Fibroblast of lung (primary cell): ENCODE results near the gene FLT3LG. TPM values are rescaled to one million over a fixed set of nuclear protein-coding genes. Genes with fewer than 3 reads are reported as not detected.
A peak's percentile ranks its signal among the peaks of the same experiment; 100 is the strongest.

ENCODE experiments used
- DNase-seq, 2 donors: peaks; one replicate each; pipeline versions ENCODE4 v3.0.0 to v3.0.0-alpha.2; 2010; ENCODE audit warnings: low read depth in 2 of 2
- H2AFZ ChIP-seq: 2 replicates; pipeline ENCODE4 v1.5.1; 2012; ENCODE audit warnings: low read length, control low read depth, inconsistent platforms
- H3K27ac ChIP-seq: 2 replicates; pipeline ENCODE4 v1.5.1; 2011; ENCODE audit warnings: low read length, control low read depth; ENCODE audit not compliant: insufficient read depth
- H3K27me3 ChIP-seq: 2 replicates; pipeline ENCODE4 v1.5.1; 2011; ENCODE audit warnings: mild to moderate bottlenecking, low read length; ENCODE audit not compliant: control insufficient read depth, insufficient read depth
- H3K36me3 ChIP-seq: 2 replicates; pipeline ENCODE4 v1.5.1; 2011; ENCODE audit warnings: low read length; ENCODE audit not compliant: control insufficient read depth, insufficient read depth
- H3K4me1 ChIP-seq: 2 replicates; pipeline ENCODE4 v1.5.1; 2011; ENCODE audit warnings: low read length; ENCODE audit not compliant: control insufficient read depth, insufficient read depth; ENCODE audit errors: extremely low read depth
- H3K4me2 ChIP-seq: 2 replicates; pipeline ENCODE4 v1.5.1; 2011; ENCODE audit warnings: low read length, control low read depth; ENCODE audit not compliant: insufficient read depth; ENCODE audit errors: extremely low read depth
- H3K4me3 ChIP-seq, 4 experiments: fragments of 200-600 bp in 1 of 4; sonication (generic) in 1 of 4; replicated peaks in 1 of 4; 2 replicates each; pipeline ENCODE4 v1.5.1; 2011 to 2016; ENCODE audit warnings: low read length in 4 of 4, low read depth in 3 of 4, mild to moderate bottlenecking in 3 of 4, control low read depth in 2 of 4, inconsistent platforms in 1 of 4, mixed read lengths in 1 of 4; ENCODE audit not compliant: insufficient read depth in 1 of 4; ENCODE audit errors: control extremely low read depth in 1 of 4
- H3K79me2 ChIP-seq: 2 replicates; pipeline ENCODE4 v1.5.1; 2012; ENCODE audit warnings: mild to moderate bottlenecking, low read length, inconsistent platforms; ENCODE audit not compliant: control insufficient read depth, insufficient read depth
- H3K9ac ChIP-seq: 2 replicates; pipeline ENCODE4 v1.5.1; 2011; ENCODE audit warnings: mild to moderate bottlenecking, low read length, control low read depth; ENCODE audit not compliant: insufficient read depth
- H3K9me3 ChIP-seq: 2 replicates; pipeline ENCODE4 v1.5.1; 2012; ENCODE audit warnings: low read depth, low read length; ENCODE audit not compliant: control insufficient read depth, insufficient read depth
- H4K20me1 ChIP-seq: 2 replicates; pipeline ENCODE4 v1.5.1; 2011; ENCODE audit warnings: low read length; ENCODE audit not compliant: control insufficient read depth, insufficient read depth; ENCODE audit errors: extremely low read depth
- CTCF ChIP-seq, 2 donors: IDR thresholded peaks in 1 of 2; conservative IDR thresholded peaks in 1 of 2; 1 replicate in 1 of 2; 2 replicates in 1 of 2; pipeline ENCODE4 v1.5.1; 2011 to 2012; ENCODE audit warnings: low read length in 2 of 2, control low read depth in 1 of 2, inconsistent platforms in 1 of 2, low read depth in 1 of 2, mild to moderate bottlenecking in 1 of 2
- EZH2 ChIP-seq: IDR thresholded peaks from 2 replicates; pipeline ENCODE4 v1.5.1; 2012; ENCODE audit warnings: low read length, control low read depth, mild to moderate bottlenecking; ENCODE audit errors: missing control alignments
- polyA plus RNA-seq, 2 donors: library from polyadenylated mRNA; depleted of rRNA in 1 of 2; stranded (reverse) in 1 of 2; unstranded in 1 of 2; fragments of >200 nt; gene quantifications; 2 replicates each; pipeline ENCODE4 v1.2.1, GENCODE V29; 2011 to 2012; ENCODE audit warnings: missing spikeins in 1 of 2
- total RNA-seq: library from RNA; depleted of rRNA; stranded (reverse); fragments of >200 nt; gene quantifications from 2 replicates; pipeline ENCODE4 v1.2.1, GENCODE V29; 2014

FLT3LG gene
- total and polyA plus RNA-seq, 2 donors (not counting 1 experiment from before 2014, with no cell fraction given), result 4.4 to 4.5 TPM

- no peak overlapping the region for H3K9ac ChIP-seq
- no peak for TF ChIP-seq EZH2
- TF ChIP-seq CTCF (conservative IDR thresholded peaks at IDR 0.05 in 1 of 2, IDR thresholded peaks at IDR 0.05 in 1 of 2; ENCODE audit: low read depth in 1 of 2, low read length in 2 of 2), result no peak
- no peaks in the 10 kb centered on the region for H3K36me3 ChIP-seq
- no peaks in the 10 kb centered on the region for H4K20me1 ChIP-seq
- no peak overlapping the region for H3K4me2 ChIP-seq
- H3K79me2 ChIP-seq, result no peaks in the 10 kb centered on the region
- DNase-seq, result no peak
- H3K4me1 ChIP-seq, result no peaks in the 10 kb centered on the region
- H3K27me3 ChIP-seq, result peaks cover 82% of the 10 kb centered on the region
- no peak overlapping the region for H3K27ac ChIP-seq
- no peaks in the 10 kb centered on the region for H3K9me3 ChIP-seq
- no peak overlapping the region for H2AFZ ChIP-seq
- no peak overlapping the region for H3K4me3 ChIP-seq
These were observed 38.3 kb upstream of the FLT3LG start for GRCh38 chr19:49435670-49436069.

- H4K20me1 ChIP-seq, result no peaks in the 10 kb centered on the region
- TF ChIP-seq EZH2 (peak; percentile 92), CTCF (conservative IDR thresholded peaks at IDR 0.05 in 1 of 2, IDR thresholded peaks at IDR 0.05 in 1 of 2; ENCODE audit: low read depth in 1 of 2, low read length in 2 of 2) (no peak)
- H3K4me1 ChIP-seq, result no peaks in the 10 kb centered on the region
- no peak overlapping the region for H3K4me3 ChIP-seq
- H2AFZ ChIP-seq, result no peak overlapping the region
- H3K36me3 ChIP-seq, result no peaks in the 10 kb centered on the region
- H3K9me3 ChIP-seq, result no peaks in the 10 kb centered on the region
- no peaks in the 10 kb centered on the region for H3K79me2 ChIP-seq
- no peak for DNase-seq
- no peak overlapping the region for H3K4me2 ChIP-seq
- no peak overlapping the region for H3K27ac ChIP-seq
- H3K27me3 ChIP-seq, result peaks cover 82% of the 10 kb centered on the region
- H3K9ac ChIP-seq, result no peak overlapping the region
These were observed 37.5 kb upstream of the FLT3LG start for GRCh38 chr19:49436381-49437017.

GRCh38 chr19:49437231-49437630 lies 36.8 kb upstream of the FLT3LG start:
- Histone ChIP-seq H2AFZ (no peak overlapping the region), H3K4me3 (no peak overlapping the region), H3K79me2 (no peaks in the 10 kb centered on the region), H3K27me3 (peaks cover 82% of the 10 kb centered on the region), H4K20me1 (no peaks in the 10 kb centered on the region), H3K4me2 (no peak overlapping the region), H3K36me3 (no peaks in the 10 kb centered on the region), H3K9ac (no peak overlapping the region), H3K4me1 (no peaks in the 10 kb centered on the region), H3K9me3 (no peaks in the 10 kb centered on the region), H3K27ac (no peak overlapping the region)
- TF ChIP-seq CTCF (conservative IDR thresholded peaks at IDR 0.05 in 1 of 2, IDR thresholded peaks at IDR 0.05 in 1 of 2; ENCODE audit: low read depth in 1 of 2, low read length in 2 of 2) (no peak), EZH2 (no peak)
- DNase-seq, result no peak
